DMS153 (cell line): Measurements from ENCODE around the gene STRA8.

ENCODE experiments used
- DNase-seq: peaks from one replicate; lab custom pipeline; 2025; lab: John Stamatoyannopoulos, UW

STRA8 gene

DNA sequence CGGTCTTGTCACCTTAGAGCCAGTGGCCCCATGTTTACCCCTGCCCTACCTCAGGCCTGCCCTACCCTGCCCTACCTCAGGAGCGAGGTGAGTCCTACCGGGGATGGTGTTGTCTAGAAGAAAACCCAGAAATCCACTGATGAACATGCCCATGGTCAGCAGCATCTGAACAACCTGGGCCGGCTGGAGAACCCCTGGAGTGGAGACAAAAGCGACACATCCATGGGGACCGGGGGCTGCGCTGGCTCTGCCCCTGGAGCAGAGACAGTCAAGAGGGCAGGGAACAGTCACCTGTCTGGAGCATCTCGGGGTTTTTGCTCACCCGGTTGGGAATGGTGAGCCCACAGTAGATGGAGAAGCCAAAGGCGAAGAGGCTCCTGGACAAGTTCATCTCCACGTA is 36.3 kb downstream of the STRA8 start:
- no peak for DNase-seq

GRCh38 chr7:135270577-135271254 is 37.1 kb downstream of the STRA8 start:
- DNase-seq = no peak

DNA sequence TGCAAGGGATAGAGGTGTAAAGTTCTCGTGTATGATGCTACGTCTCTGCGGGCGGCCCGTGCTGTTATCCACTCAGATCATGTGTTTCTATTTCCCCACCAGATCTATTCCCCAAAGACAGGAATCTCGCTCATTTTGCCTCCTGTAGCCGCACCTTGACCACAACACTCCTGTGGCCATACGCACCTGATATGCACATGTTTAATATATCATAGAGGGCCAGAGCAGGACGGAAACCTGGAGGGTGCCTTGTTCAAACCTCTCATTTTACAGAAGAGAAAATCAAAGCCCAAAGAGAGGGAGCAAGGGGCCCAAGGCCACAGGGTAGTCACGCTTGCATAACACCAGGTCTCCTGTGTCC is 37.6 kb downstream of the STRA8 start:
- DNase-seq = no peak

GRCh38 chr7:135272303-135272702 is 38.7 kb downstream of the STRA8 start:
- DNase-seq = no peak

DNA sequence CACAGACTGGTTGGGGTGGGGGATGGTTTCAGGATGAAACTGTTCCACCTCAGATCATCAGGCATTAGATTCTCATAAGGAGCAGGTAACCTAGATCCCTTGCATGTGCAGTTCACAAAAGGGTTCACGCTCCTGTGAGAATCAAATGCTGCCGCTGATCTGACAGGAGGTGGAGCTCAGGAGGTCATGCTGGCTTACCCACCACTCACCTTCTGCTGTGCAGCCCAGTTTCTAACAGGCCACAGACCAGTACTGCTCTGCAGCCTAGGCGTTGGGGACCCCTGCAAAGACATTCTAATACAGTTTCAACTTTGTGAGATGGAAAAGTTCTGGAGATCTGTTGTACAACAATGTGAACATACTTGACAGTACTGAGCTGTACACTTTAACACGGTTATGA is 39.9 kb downstream of the STRA8 start:
- DNase-seq = no peak

GRCh38 chr7:135274495-135275268 is 41.0 kb downstream of the STRA8 start:
- peak; percentile 3 for DNase-seq

DNA sequence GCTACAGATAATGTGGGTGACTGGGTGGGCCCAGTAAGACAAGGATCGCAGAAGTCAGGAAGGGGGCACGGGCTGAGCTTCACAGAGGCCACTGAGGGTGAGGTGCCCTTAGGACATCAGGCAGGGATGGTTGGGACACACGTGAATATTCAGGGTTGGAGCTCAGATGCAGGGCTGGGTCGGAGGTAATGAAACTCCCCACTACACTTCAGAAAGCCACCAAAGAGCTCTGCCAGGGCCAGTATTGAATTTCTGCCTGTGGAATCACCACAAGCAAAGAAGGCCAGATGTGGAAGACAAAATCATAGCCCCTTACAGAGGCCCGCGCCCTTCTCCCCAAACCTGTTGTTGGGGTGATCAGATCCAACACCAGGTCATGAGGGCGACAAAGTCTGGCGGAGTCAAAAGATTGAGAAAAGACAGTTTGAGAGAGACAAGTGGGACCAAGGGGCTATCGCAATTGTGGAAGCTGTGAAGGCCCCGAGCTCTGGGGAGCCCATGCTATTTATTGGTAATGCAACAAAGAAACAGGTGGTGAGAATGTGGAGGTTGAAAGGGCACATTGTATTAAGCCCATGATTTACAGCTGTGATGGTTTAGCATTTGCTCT is 42.4 kb downstream of the STRA8 start:
- no peak for DNase-seq

GRCh38 chr7:135277161-135277560 is 43.5 kb downstream of the STRA8 start:
- no peak for DNase-seq

GRCh38 chr7:135281363-135281949 is 47.8 kb downstream of the STRA8 start:
- DNase-seq = peak; percentile 41

DNA sequence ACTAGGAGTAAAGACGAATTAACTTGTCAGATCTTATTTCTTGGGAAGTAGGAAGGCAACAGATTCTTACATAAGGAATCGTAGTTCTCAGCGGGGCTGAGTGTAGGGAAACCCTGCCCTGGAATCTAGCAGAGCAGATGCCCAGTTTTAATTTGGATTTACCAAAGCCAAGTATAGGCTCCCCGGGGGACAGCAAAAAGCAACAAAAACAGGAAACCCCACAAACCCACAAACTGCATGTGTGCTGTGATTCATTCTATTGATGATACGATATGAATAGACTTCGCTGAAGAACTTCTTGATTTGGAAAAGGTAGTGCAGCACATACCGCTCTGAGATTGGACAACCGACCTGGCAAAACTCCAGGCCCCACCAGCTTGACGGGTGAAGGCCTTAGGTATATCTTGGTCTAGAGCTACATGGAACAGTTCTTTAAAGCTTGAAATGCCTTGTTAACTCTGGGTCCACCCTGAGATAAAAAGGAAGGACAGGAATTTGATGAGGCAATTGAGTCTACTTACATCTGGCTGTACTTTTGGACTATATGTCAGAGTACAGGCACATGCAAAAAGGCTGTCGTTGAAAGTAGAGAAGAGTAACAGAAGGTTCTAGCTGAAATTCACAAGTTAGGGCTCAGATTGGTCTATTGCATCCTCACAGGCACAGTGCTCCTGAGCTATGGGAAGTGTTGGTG is 49.1 kb downstream of the STRA8 start:
- no peak for DNase-seq

- no peak for DNase-seq
These were observed 50.5 kb downstream of the STRA8 start for GRCh38 chr7:135283959-135284638.

- DNase-seq = no peak
These were observed 52.1 kb downstream of the STRA8 start for GRCh38 chr7:135285547-135286233.

- no peak for DNase-seq
These were observed 53.2 kb downstream of the STRA8 start for GRCh38 chr7:135286876-135287275.

GRCh38 chr7:135290594-135290993 is 57.0 kb downstream of the STRA8 start:
- no peak for DNase-seq

DNA sequence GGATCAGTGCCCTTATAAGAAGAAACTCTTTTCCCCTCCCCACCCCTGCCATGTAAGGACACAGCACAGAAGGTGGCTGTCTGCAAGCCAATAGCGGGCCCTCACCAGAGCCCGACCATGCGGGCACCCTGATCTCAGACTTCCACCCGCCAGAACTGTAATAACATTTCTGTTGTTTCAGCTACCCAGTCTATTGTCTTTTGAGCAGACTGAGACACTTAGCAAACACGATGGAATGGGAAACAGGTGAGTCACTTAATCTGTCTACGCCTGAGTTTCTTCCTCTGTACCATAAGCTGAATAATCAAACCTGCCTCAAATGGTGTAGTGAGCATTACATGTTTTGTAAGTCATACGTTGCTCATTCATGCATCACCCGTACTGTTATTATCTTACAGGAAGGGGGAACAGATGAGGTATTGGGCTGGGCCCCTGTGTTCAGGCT is 58.2 kb downstream of the STRA8 start:
- DNase-seq = peak; percentile 58

- no peak for DNase-seq
These were observed 65.6 kb downstream of the STRA8 start for GRCh38 chr7:135299235-135299634.

DNA sequence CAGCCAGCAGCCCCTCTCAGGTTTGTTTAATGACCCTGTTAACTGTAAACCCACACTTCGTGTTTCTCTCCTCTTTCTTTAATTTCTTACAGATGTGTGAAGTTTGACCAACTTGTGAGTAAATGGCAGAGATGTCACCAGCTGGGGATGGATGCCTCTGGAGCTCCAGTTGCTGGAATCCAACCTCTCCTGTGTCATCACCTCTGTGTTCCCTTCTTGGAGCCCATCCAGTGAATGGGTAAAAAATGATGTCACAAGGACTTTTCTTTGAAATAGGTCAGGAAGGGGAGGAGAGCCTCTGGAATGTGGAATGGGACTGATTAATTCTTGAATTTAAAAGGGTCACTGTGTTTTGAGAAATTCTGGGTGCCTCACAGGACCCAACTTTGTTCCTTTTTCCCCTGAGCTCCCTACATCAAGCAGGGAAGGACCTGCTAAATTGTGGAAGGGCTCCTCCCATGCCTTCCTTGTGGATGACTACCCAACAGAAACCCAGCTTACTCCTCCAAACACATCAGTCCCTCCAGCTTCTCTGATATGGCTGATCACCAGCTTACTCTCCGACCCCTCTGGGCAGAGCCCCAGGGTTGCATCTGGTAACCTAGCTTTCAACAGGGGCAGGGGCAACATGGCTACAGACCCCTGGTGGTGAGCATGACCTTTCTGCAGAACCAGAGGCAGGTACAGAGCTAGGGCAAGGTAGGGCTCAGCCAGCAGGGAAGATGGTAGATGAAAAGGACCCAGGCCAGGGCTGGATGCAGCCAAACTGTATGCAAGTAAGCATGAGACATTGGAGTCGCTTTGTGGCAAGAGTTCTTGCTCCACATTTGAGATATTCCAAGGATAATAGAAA is 67.5 kb downstream of the STRA8 start:
- DNase-seq = no peak
